ENCODE results near the gene AOC2.

AOC2 gene, protein sequence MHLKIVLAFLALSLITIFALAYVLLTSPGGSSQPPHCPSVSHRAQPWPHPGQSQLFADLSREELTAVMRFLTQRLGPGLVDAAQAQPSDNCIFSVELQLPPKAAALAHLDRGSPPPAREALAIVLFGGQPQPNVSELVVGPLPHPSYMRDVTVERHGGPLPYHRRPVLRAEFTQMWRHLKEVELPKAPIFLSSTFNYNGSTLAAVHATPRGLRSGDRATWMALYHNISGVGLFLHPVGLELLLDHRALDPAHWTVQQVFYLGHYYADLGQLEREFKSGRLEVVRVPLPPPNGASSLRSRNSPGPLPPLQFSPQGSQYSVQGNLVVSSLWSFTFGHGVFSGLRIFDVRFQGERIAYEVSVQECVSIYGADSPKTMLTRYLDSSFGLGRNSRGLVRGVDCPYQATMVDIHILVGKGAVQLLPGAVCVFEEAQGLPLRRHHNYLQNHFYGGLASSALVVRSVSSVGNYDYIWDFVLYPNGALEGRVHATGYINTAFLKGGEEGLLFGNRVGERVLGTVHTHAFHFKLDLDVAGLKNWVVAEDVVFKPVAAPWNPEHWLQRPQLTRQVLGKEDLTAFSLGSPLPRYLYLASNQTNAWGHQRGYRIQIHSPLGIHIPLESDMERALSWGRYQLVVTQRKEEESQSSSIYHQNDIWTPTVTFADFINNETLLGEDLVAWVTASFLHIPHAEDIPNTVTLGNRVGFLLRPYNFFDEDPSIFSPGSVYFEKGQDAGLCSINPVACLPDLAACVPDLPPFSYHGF

GRCh38 chr17:42844271-42844670 is at the start of gene AOC2:
AOC2 (plus strand) TSS chr17:42844580; CDS start chr17:42844627, 47 bp downstream.
- no peak for DNase-seq (ENCODE audit: low read depth)

DNA sequence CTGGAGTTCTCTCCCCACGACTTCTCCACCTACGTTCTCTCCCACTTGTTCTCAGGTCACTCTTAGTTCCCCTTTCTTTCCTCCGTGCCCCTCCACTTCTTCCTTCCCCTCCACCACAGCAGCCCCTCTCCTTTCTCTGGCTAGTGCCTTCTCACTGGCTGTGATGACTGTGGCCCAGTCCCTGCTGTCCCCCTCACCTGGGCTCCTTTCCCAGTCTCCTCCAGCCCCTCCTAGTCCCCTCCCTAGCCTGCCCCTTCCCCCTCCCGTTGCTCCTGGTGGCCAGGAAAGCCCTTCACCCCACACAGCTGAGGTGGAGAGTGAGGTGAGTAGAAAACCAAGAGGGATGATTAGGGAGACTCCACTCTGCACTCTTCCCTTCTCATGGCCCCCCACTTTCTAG is 49.3 kb upstream of the AOC2 start:
- DNase-seq (ENCODE audit: low read depth): no peak

DNA sequence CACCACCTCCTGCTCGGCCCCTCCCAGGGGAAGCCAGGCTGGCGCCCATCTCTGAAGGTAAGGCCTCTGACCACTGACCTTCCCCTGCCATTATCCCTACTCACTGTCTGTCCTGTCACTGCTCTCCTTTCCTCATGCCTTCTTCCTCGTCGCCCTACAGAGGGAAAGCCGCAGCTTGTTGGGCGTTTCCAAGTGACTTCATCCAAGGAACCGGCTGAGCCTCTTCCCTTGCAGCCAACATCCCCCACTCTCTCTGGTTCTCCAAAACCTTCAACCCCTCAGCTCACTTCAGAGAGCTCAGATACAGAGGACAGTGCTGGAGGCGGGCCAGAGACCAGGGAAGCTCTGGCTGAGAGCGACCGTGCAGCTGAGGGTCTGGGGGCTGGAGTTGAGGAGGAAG is 48.9 kb upstream of the AOC2 start:
- DNase-seq (ENCODE audit: low read depth): no peak

GRCh38 chr17:42796066-42796758 is 48.2 kb upstream of the AOC2 start:
- DNase-seq (ENCODE audit: low read depth): no peak

DNA sequence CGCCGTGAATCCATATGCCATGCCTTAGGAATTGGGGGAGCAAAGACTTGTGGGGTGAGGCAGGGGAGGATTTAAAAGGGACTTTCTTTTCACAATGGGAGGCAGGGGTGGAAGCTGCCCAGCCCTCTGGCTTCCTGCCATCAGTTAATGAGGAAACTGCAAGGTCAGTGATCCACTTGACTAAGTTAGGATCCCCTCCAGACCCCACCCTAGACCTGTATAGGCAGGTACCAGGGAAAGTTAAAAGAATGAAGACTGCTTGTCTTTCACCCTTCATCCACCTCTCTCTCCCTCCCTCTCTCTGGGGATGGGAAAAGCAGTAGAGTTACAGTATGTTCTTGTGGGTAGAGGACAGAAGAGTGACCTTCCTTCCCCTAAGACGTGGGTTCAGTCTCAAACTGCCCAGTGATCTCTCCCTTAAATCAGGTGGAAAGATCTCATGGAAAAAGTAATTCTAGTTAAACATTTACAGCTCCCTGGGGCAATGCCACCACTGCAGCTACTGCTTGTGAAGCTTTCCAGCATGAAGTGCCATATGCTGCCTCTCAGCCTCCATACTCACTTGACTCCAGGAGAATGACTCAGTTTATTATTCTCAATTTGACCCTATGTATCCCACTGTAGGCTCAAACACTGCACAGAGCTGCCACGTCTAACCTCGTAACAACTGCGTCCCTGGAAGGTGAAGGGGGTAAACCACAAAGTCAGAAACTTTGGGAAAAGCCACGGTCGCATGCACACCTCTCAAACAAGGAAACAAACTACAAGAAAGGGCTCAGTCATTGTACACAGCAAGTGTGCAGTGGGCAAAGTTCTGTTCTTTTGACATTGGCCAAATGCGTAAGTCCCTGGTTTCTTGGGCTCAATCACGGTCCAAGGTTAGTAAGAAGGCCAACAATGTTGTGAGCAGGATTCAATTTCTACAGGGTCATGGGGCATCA is 47.0 kb upstream of the AOC2 start:
- no peak for DNase-seq (ENCODE audit: low read depth)

- no peak for DNase-seq (ENCODE audit: low read depth)
Observed at GRCh38 chr17:42798011-42798382, 46.4 kb upstream of the AOC2 start.

DNA sequence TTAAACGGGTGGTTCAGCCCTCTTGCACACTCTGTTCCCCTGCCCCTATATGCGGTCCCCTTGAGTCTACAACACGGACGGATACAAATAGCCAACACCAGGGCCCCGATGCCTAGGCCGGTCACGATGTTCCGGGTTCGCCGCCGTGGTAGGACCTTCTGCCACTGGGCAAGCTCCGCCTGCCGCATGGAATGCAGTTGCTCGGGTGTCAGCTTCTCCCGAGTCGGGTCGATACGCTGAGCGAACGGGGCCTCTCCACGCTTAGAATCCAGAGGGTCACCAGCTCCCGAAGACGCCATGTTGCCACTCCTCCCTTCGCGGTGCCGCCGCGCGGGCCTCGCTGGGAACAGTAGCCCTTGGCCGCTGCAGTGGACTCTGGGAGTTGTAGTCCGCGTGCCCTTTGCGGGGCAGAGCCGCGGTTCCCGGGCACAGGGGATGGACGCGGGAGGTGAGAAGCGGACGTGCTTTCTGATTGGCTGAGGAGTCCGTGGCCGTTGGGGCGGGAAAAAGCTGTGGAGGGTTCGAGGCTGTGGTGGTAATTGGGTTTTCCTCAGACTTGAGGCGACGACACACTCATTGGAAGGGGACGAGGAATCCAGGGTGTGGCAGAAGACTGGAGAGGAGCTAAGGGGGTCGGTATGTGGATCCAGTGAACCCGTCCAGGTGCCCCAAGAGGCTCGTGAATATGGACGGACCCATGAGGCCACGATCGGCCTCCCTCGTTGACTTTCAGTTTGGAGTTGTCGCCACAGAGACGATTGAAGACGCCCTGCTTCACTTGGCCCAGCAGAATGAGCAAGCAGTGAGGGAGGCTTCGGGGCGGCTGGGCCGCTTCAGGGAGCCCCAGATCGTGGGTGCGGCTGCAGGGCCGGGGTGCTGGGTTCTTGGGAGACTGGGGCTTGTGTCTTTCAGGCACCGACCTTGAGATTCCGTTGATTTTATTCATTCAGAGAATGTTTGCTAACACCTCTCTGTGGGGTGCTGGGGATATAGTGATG is 45.7 kb upstream of the AOC2 start, which contains the start of the genes CNTD1 and COA3:
Gene CNTD1, plus strand, starts transcription at position 479 of the 998 bp plus-strand sequence. Its CDS starts 207 bp downstream, at position 686.
Gene COA3, minus strand, starts transcription at position 322 of the 998 bp plus-strand sequence. Its CDS starts 23 bp downstream, at position 299.
- DNase-seq (ENCODE audit: low read depth): peak; percentile 54

- DNase-seq (ENCODE audit: low read depth): no peak
Observed at GRCh38 chr17:42803074-42803883, 41.1 kb upstream of the AOC2 start.

DNA sequence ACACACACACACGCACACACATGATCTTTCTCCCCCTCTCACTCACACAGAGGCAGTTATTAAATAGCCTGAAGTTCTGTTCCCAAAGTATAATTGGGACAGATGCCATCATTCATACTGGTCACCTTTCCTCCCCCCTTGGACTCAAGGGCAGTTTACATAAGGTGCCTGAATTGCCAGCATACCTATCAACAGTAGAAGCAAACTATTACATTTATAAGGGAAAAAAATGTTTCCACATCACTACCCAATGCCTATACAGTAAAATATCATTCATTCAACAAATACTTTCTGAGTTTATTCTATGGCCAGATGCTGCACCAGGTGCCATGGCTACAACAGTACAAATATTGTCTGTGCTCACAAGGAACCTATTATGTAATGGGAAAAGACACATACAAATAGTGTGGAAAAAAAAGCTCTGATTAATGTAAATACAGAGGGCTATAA is 39.4 kb upstream of the AOC2 start:
- DNase-seq (ENCODE audit: low read depth): no peak

- DNase-seq (ENCODE audit: low read depth): no peak
Observed at GRCh38 chr17:42806249-42806648, 38.1 kb upstream of the AOC2 start.

GRCh38 chr17:42809250-42809649 is 35.1 kb upstream of the AOC2 start:
- no peak for DNase-seq (ENCODE audit: low read depth)

- no peak for DNase-seq (ENCODE audit: low read depth)
Observed at GRCh38 chr17:42814633-42815399, 29.6 kb upstream of the AOC2 start.

DNA sequence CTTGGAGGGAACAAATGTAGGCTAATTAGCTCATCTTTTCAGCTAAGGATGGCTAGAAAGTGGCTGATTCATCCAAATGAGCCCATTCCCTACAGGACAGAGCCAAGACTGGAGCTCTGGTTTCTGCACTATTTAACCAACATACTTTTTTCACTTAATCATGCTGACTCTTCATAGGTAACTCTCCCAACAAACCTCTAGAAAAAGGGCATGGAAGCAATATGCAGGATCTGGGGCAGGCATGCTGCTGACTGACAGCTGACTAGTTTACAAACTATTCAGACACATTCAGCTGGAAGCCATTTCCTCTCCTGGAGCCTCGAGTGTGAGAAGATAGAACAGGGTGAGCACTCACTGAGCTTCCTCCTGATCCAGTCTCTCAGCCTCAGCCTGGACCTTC is 26.5 kb upstream of the AOC2 start:
- no peak for DNase-seq (ENCODE audit: low read depth)

GRCh38 chr17:42818379-42818778 is 26.0 kb upstream of the AOC2 start:
- DNase-seq (ENCODE audit: low read depth): no peak

DNA sequence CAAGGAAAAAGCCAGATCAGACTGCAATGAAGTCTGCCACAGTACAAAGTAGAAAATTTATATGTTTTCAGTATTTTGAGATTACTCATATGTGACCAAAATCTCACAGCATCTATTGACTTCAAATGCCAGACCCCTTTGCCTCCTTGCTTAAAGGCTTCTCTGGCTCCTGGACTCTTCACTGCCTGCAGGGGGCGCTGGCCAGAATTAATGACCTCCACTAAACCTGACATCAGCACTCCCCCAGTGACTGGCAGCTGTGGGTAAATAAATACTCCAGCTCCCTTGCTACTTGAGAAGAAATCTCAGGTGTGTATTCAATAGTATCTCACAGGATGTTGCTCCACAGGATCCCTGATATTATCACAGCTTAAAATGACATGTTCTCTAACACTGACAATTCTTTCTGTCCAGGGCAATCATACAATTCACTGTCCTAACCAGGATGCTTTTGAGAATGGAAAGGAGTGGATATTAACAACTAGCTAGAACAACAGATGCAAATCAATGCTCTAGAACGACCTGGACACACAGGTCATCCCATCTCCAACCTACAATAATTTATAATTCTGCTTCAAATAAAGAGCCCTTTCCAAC is 24.3 kb upstream of the AOC2 start:
- DNase-seq (ENCODE audit: low read depth): peak; percentile 29

GRCh38 chr17:42821176-42821575 is 23.2 kb upstream of the AOC2 start:
- DNase-seq (ENCODE audit: low read depth): no peak

GRCh38 chr17:42827472-42827871 is 16.9 kb upstream of the AOC2 start:
- DNase-seq (ENCODE audit: low read depth): no peak

DNA sequence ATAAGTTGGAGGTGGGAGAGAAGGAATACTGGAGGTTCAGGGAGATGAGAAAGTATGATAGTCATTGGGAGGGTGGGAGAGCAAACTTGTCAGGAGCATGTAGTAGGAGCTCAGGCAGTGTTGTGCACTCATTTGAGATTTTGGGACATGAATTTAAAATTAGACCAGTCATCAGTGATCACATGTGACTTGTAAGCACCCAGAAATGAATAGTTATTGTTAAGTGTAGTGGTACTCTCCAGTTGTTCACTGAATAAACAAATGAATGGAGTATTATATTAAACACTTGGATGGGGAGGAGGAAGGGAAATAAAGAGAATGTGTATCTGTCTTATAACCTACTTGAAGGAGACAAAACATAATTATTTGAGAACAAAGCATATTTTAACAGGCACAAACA is 13.4 kb upstream of the AOC2 start:
- no peak for DNase-seq (ENCODE audit: low read depth)

Measured in stimulated activated CD8-positive, alpha-beta memory T cell treated with anti-CD3 and anti-CD28 coated beads, Interleukin-15, amount 100 ng/mL, for 24 hours (primary cell).